ENCODE measurements around the gene TOX2. TPM values are rescaled to one million over a fixed set of nuclear protein-coding genes. Genes with fewer than 3 reads are reported as not detected.

Gene TOX2, protein sequence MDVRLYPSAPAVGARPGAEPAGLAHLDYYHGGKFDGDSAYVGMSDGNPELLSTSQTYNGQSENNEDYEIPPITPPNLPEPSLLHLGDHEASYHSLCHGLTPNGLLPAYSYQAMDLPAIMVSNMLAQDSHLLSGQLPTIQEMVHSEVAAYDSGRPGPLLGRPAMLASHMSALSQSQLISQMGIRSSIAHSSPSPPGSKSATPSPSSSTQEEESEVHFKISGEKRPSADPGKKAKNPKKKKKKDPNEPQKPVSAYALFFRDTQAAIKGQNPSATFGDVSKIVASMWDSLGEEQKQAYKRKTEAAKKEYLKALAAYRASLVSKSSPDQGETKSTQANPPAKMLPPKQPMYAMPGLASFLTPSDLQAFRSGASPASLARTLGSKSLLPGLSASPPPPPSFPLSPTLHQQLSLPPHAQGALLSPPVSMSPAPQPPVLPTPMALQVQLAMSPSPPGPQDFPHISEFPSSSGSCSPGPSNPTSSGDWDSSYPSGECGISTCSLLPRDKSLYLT
- total RNA-seq, result 1 to 10 TPM; 1.1 to 3.5 TPM

DNA sequence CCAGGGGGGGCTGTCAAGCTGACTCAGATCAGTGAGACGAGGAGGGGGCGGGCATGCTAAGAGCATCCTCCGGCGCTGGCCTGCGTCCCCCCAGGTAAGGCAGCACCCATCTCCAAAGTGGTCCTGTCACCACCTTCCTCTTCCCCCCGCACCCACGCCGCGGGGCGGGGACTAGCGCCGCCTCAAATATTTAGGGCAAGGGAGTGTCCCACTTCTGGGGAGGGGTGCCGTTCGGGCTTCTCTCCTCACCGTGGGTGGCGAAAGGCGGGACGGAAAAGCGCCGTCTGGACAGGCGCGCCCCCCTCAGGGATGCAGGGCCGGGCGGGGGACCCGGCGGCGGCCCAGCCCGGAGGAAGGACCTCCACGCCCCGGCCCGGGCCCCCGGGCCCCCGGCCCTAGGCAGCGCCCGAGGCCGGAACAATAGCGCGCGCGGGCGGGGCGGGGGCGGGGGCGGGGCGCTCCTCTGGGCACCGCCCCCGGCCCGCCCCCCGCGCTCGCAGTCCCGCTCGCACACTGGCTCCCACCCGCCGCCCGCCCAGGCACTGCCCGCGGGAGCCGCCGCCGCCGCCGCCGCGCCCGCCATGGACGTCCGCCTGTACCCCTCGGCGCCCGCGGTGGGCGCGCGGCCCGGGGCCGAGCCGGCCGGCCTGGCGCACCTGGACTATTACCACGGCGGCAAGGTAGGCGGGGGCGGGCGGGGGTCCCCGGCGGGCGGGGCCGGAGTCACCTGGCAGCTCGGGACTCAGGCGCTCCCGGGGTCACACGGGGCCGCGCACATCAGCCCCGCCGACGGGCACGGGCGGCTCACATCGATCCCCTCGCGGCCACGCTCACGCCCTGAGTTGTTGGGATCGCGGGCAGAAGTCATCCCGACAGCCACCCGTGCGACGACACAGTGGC, at the start of gene TOX2:
Gene TOX2, plus strand, starts transcription at position 542 of the 900 bp plus-strand sequence. Its CDS starts 40 bp downstream, at position 582.
- peak within 1 kb of the TSS; percentile 80 for H3K4me3 Mint-ChIP-seq
- H3K9me3 Mint-ChIP-seq, result no peaks in the 10 kb centered on the region
- H3K36me3 Mint-ChIP-seq (ENCODE audit: low read depth), result peaks cover 6% of the 10 kb centered on the region
- peak; percentile 42 for ATAC-seq (replicated peaks)
- peaks cover 23% of the 10 kb centered on the region for H3K4me1 Mint-ChIP-seq
- H3K27me3 Mint-ChIP-seq, result peaks cover 36% of the 10 kb centered on the region
- H3K27ac Mint-ChIP-seq, result peak within 1 kb of the TSS; percentile 66

DNA sequence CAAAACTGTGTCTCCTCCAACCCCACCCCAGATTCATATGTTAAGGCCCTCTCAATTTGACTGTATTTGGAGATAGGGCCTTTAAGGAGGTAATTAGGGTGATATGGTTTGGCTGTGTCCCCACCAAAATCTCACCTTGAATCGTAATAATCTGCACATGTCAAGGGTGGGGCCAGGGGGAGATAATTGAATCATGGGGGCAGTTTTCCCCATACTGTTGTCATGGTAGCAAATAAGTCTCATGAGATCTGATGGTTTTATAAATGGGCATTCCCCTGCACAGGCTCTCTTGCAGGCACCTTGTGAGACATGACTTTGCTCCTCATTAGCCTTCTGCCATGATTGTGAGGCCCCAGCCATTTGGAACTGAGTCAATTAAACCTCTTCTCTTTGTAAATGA, 46.6 kb upstream of the TOX2 start:
- no peak overlapping the region for H3K4me3 Mint-ChIP-seq
- no peak for ATAC-seq (replicated peaks)
- H3K27me3 Mint-ChIP-seq, result no peaks in the 10 kb centered on the region
- no peaks in the 10 kb centered on the region for H3K9me3 Mint-ChIP-seq
- H3K27ac Mint-ChIP-seq, result no peak overlapping the region
- no peaks in the 10 kb centered on the region for H3K4me1 Mint-ChIP-seq
- no peaks in the 10 kb centered on the region for H3K36me3 Mint-ChIP-seq (ENCODE audit: low read depth)

DNA sequence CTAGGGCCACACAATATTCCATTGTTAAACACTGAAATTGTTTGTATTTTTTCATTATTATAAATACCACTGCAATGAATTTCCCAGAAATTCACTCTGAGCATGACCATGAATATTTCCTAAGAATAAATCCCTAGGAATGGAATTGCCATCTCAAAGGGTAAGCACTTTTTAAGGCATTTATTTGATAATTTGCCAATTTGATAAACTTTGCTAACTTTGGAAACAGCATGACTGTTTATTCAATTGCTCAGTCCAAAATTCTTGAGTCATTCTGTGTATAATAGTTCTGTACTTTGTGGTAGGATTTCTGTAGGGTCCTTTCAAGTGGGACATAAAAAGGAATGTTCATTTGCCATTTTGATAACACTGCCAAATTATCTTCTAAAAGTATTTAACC, 44.2 kb upstream of the TOX2 start:
- H3K27me3 Mint-ChIP-seq, result no peaks in the 10 kb centered on the region
- no peaks in the 10 kb centered on the region for H3K36me3 Mint-ChIP-seq (ENCODE audit: low read depth)

DNA sequence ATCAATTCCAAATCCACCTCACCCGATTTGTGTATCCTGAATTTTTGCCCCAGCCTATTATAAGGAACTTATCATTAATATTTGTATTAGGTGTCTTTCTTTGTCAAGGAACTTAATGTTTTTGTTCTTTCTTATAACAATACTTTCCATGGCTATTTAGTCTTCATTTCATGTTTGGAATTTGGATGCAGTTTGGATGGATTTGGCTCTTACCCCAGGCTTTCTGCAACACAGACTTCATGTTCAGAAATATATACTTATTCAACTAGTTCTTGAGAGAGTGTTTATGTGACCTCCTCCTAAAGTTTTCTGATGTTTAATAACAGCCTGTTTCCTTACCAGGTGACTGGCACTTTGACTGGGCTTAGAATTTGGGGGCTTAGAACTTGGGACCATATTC, 35.9 kb upstream of the TOX2 start:
- H3K27me3 Mint-ChIP-seq, result peaks cover 25% of the 10 kb centered on the region
- no peak overlapping the region for H3K4me3 Mint-ChIP-seq
- H3K27ac Mint-ChIP-seq, result no peak overlapping the region

More for the DNA sequence above, 44.2 kb upstream of the TOX2 start:
- H3K4me3 Mint-ChIP-seq, result no peak overlapping the region
- H3K27ac Mint-ChIP-seq, result no peak overlapping the region
- no peaks in the 10 kb centered on the region for H3K9me3 Mint-ChIP-seq
- no peak for ATAC-seq (replicated peaks)
- H3K4me1 Mint-ChIP-seq, result no peaks in the 10 kb centered on the region

DNA sequence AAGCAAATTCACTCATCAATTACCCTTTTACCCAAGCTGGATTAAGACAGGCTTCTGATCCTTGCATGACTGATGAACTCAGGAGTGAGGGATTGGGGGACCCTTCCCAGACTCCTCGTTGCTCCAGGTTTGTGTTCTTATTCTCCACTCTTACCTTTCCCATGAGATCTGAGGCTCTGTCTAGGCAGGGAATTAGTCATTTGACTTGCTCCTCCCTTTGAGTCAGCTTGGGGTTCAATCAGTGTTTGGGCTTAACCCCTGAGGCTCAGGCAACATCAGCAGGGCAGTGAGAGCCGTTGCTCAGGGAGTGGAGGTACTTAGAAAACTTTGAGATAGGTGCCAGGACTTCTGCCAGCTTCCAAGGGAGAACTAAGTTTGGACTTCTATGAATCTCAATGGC, 20.7 kb upstream of the TOX2 start:
- Mint-ChIP-seq H3K4me3 (no peak overlapping the region), H3K9me3 (peaks cover 23% of the 10 kb centered on the region), H3K36me3 (ENCODE audit: low read depth) (no peaks in the 10 kb centered on the region), H3K4me1 (no peaks in the 10 kb centered on the region), H3K27ac (no peak overlapping the region), H3K27me3 (peaks cover 11% of the 10 kb centered on the region)
- no peak for ATAC-seq (replicated peaks)

More for the DNA sequence above, 35.9 kb upstream of the TOX2 start:
- ATAC-seq (replicated peaks), result no peak
- no peaks in the 10 kb centered on the region for H3K36me3 Mint-ChIP-seq (ENCODE audit: low read depth)
- H3K4me1 Mint-ChIP-seq, result no peaks in the 10 kb centered on the region
- no peaks in the 10 kb centered on the region for H3K9me3 Mint-ChIP-seq

DNA sequence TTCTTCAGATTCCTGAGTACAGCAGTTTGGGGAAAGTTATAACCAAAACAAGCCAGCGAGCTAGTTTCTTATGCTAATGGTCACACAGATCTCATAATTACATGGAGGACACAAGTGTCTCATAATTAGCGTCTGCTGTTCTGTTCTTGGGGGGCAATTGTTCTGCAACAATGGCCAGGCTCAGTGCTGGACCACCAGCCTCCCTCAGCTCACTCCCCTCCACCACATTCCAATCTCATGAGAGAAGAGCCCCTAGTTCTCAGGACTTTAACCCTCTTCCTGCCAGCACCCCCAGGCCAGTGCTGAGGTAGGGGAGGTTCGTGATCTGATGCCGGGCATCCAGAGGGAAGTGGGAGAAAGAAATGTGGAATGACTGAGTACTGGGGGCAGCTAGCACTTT, 20.2 kb upstream of the TOX2 start:
- no peaks in the 10 kb centered on the region for H3K4me1 Mint-ChIP-seq
- peaks cover 20% of the 10 kb centered on the region for H3K9me3 Mint-ChIP-seq
- no peak for ATAC-seq (replicated peaks)
- H3K27ac Mint-ChIP-seq, result no peak overlapping the region
- peaks cover 9% of the 10 kb centered on the region for H3K27me3 Mint-ChIP-seq
- H3K36me3 Mint-ChIP-seq (ENCODE audit: low read depth), result no peaks in the 10 kb centered on the region
- no peak overlapping the region for H3K4me3 Mint-ChIP-seq

DNA sequence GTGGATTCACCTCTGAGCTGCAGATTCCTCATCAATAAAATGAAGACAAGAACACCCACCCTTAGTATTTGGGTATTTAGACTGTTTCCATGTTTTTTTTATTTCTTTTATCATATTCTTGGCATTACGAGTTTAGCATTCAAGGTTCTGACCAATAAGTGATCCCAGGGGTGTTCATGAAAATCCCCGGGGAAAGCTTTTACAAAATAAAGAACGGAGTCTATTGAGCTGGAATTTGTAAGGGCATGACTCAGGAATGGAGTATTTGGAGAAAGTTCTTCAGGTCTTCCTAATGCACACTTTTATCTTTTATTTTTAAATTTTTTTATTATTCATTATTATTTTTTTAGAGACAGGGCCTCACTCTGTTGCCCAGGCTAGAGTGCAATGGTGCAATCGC, 19.4 kb upstream of the TOX2 start:
- H3K9me3 Mint-ChIP-seq, result peaks cover 14% of the 10 kb centered on the region
- ATAC-seq (replicated peaks), result no peak
- H3K27ac Mint-ChIP-seq, result no peak overlapping the region

DNA sequence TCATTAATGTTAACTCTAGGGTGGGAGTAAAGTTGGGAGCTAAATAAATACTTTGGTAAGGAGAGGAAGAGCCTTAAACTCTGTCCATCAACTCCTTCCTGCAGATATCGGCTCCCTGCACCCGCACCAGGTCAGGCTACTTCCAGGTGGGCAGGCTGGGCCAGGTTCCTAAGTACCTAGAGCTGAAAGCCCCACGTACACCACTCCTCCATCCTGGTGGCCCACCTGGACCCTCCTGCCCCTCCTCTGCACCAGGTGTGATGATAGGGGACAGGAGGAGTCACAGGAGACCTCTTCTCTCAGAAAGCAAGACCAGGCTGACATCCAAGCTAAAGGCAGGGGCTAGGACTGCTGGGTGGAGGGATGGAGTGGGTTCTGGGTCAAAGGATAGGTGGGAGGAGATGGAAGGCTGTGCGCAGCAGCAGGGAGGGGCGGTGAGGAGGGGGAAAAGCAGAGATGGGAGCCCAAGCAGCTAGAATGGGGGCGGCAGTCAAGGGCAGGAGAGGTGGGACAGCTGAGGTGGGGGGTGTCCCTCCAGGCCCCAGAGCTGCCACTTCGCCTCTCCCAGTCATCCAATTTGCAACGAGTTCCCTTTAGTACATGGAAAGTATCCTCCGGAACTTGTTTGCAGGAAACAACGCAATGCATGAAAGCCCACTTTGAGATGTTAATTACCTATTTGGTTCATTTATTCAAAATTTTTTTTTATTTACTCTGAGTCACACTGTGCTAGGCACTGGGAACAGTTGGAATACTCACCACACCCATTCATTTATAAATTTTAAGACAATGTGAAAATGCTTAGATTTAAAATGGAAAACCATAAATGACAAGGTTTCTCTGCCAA, 15.2 kb upstream of the TOX2 start:
- H3K27ac Mint-ChIP-seq, result no peak overlapping the region
- no peak for ATAC-seq (replicated peaks)
- H3K4me3 Mint-ChIP-seq, result no peak overlapping the region
- H3K36me3 Mint-ChIP-seq (ENCODE audit: low read depth), result no peaks in the 10 kb centered on the region
- H3K9me3 Mint-ChIP-seq, result no peaks in the 10 kb centered on the region
- H3K4me1 Mint-ChIP-seq, result no peaks in the 10 kb centered on the region
- H3K27me3 Mint-ChIP-seq, result no peaks in the 10 kb centered on the region

More for the DNA sequence above, 19.4 kb upstream of the TOX2 start:
- no peaks in the 10 kb centered on the region for H3K4me1 Mint-ChIP-seq
- peaks cover 5% of the 10 kb centered on the region for H3K27me3 Mint-ChIP-seq
- H3K36me3 Mint-ChIP-seq (ENCODE audit: low read depth), result no peaks in the 10 kb centered on the region
- H3K4me3 Mint-ChIP-seq, result no peak overlapping the region

DNA sequence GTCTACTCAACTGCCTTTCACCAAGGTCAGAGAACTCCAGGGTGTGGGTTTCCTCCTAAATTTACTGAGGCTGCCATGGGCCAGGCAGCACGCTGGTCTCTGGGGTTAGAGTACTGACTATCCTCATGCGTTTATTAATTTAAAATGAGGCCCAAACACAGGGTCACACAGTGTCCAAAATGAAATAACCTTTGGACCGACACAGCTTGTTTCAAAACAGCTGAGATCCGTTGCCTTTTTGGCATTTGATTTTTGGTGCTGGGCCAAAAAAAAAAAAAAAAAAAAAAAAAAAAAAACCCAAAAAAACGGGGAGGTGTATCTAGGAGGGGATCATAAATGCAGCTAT, 14.6 kb upstream of the TOX2 start:
- no peak overlapping the region for H3K27ac Mint-ChIP-seq
- no peaks in the 10 kb centered on the region for H3K4me1 Mint-ChIP-seq
- H3K9me3 Mint-ChIP-seq, result no peaks in the 10 kb centered on the region
- H3K4me3 Mint-ChIP-seq, result no peak overlapping the region
- H3K36me3 Mint-ChIP-seq (ENCODE audit: low read depth), result no peaks in the 10 kb centered on the region
- no peak for ATAC-seq (replicated peaks)
- no peaks in the 10 kb centered on the region for H3K27me3 Mint-ChIP-seq

DNA sequence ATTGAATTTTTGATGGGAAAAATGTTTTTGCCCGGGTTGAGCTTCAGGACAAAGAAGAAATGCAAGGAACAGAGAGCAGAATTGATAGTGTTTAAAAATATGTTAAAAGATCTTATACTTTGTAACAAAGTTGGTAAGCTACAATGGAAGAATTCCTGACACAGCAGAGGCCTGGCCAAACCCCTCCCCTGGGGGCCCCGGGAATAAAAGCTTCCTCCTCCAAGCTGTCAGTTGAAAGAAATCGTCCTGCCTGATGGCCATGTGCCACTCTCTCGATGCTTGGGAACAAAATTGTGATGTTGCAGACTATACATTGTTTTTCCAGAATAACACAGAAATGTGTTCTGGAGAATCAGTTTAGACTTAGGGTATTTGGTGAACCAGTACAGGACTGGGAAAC, 14.2 kb upstream of the TOX2 start:
- no peaks in the 10 kb centered on the region for H3K4me1 Mint-ChIP-seq
- H3K27me3 Mint-ChIP-seq, result no peaks in the 10 kb centered on the region
- H3K27ac Mint-ChIP-seq, result no peak overlapping the region
- H3K4me3 Mint-ChIP-seq, result no peak overlapping the region
- no peaks in the 10 kb centered on the region for H3K9me3 Mint-ChIP-seq
- ATAC-seq (replicated peaks), result no peak
- H3K36me3 Mint-ChIP-seq (ENCODE audit: low read depth), result no peaks in the 10 kb centered on the region

DNA sequence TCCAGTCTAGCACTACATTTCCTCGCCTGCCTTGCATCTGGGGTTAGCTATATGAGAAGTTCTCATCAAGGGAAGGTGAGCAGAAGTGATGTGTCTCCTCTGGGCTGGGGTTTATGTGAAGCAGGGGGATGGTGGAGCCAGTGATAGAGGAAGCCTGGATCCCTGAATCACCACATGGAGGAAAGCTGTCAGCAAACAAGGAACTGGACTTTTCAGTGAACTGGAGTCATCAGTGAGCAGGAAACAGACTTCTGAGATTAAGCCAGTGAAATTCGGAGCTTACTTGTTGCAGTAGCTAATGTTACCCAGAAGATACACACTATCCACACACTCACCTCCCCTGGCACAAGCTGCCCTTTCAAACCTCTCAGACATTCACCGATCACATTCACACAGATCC, 13.4 kb upstream of the TOX2 start:
- no peak for ATAC-seq (replicated peaks)
- H3K36me3 Mint-ChIP-seq (ENCODE audit: low read depth), result no peaks in the 10 kb centered on the region

DNA sequence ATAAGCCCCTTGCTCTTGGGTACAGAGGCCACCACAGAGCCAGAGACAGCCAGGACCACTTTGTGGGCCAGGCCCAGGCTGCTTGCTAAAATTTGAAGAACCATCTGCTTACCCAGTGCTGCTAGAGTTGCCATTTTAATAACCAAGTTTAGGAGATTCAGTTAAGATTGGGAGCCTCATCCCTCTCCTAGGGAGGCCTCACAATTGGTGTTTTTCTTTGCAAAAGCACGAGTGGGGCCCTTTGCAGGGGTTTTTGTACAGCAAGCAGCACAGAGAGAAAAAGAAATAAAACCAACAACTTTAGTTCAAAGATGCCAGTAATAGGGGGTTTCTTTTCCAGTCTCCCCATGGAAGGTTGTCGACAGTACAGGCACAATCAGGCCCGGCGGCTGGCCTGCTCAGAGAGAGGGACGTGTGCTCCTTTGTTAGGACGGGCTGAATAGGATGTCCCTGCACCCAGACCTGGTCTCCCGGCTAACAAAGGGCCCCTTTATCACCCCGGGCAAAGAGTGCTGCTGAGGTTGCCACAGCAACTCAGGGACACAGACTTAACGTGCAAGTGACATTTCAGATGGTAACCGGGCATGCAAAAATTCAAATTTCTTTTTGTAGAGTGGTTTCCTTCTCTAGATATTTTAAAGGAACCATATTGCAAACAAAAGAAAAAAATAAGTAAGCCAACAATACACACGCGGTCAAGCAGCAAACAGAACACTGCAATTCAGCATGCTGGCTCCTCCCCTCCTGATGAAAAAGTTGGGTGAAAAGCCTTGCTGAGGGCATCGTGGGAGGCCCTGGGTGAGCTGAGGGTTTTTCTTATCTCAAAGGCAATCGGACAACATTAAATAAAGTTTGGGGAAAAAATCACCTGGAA, 10.5 kb upstream of the TOX2 start:
- no peak overlapping the region for H3K4me3 Mint-ChIP-seq
- H3K4me1 Mint-ChIP-seq, result no peaks in the 10 kb centered on the region
- no peak overlapping the region for H3K27ac Mint-ChIP-seq
- peaks cover 3% of the 10 kb centered on the region for H3K9me3 Mint-ChIP-seq
- no peak for ATAC-seq (replicated peaks)
- no peaks in the 10 kb centered on the region for H3K36me3 Mint-ChIP-seq (ENCODE audit: low read depth)
- H3K27me3 Mint-ChIP-seq, result no peaks in the 10 kb centered on the region

More for the DNA sequence above, 13.4 kb upstream of the TOX2 start:
- Mint-ChIP-seq H3K27ac (no peak overlapping the region), H3K27me3 (no peaks in the 10 kb centered on the region), H3K4me1 (no peaks in the 10 kb centered on the region), H3K9me3 (no peaks in the 10 kb centered on the region), H3K4me3 (no peak overlapping the region)

DNA sequence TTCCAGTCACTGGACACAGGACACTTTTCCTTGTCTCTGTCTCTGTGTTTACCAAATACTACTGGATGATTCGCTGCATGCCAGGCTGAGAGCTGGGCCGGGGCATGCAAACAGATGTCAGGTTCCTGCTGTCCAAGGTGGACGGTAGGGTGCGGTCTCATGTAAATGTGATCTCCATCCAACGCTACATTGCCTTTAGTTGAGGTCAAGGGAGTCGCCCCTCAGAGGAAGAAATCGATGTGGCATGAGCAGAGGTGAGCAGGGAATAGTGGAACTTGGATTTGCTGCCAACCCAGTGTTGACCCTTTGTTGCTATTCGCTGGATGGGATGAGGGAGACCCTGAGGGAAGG, 9.8 kb upstream of the TOX2 start:
- no peaks in the 10 kb centered on the region for H3K27me3 Mint-ChIP-seq
- no peaks in the 10 kb centered on the region for H3K4me1 Mint-ChIP-seq
- H3K36me3 Mint-ChIP-seq (ENCODE audit: low read depth), result no peaks in the 10 kb centered on the region
- no peak overlapping the region for H3K27ac Mint-ChIP-seq
- ATAC-seq (replicated peaks), result no peak
- H3K4me3 Mint-ChIP-seq, result no peak overlapping the region
- H3K9me3 Mint-ChIP-seq, result peaks cover 3% of the 10 kb centered on the region
